Posterior vena cava (tissue), 2 donors: Measurements from ENCODE around the gene SRC. TPM values are rescaled to one million over a fixed set of nuclear protein-coding genes. Genes with fewer than 3 reads are reported as not detected.

Experiments
- DNase-seq: peaks from one replicate; pipeline ENCODE4 v3.0.0-alpha.2; 2020; ENCODE audit warnings: low spot score
- intact Hi-C, 2 donors: fragments of 100-400 bp; cut with DNase I; formaldehyde crosslinking; loops; one replicate each; pipeline versions ENCODE4 v1.14.1 to v1.14.2; 2022 to 2023
- total RNA-seq, 2 donors: library from RNA; stranded (reverse); fragmentation: NEBNext Ultra II Directional; extraction: Animal tissue kit (Norgen Biotek cat#: 25700); gene quantifications; one replicate each; pipeline ENCODE4 v1.2.1, GENCODE V29; 2021
- donor health status: DM: yes; HTN: yes; CAD: no.
- donor health status: DM: yes; HTN: yes; CAD: no.

Gene SRC
- total RNA-seq, 2 donors from 2014 or later = 35.4 to 39.1 TPM

DNA sequence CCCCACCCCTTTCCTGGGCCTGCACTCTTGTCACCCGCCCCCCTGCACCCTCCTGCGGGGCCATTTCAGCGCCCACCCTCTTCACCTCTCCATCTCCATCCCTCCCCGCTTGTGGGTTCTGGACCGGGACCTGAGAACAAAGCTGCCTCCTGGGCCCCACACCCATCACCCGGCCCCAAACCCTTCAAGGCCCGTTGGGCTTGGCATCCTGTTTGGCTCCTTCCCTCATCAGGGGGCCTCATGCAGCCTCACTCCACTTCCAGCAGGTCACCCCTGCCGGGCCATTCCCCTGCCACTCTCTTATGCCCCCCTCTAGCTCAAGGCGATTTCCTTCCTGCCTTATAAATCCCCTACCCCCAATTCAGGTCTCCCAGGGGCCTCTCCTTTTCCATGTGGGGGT, 67.4 kb downstream of the SRC start:
- DNase-seq = no peak
- intact Hi-C loops = no loop called here

DNA sequence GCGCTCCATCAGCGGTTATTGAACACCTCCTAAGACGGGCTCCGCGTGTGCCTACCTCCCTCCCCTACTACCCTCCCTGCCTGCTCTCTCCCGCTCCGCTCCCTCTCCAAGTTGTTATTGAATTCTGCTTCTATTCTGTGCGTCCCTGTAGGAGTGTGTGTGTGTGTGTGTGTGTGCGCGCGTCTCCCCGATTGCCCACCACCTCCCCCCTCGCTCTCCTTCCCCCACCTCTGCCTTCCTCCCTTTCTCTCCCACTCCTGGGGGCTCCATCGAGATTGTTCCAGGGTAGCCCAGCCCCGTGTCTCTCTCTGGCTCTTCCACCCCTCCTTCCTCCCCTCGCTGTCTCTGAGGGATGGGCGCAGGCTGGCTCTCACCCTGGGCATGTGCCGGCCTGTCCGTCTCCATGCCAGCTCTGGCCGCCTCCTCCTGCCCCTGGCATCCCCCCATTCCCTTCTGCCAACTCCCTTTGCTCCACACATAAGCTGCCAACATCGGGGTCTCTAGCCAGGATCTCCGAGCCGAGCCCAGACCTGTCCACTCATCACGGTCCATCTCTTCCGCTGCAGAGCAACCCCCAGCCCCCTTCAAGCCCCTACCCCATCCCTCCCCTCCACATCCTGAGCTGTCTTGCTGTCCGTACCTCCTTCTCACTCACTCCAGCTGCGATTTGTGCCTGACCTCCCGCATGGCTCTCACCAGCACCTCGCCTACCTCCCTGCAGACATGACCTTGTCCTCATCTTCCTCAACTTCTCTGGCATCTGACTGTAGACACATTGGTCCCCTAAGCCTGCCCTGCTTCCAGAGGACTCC, 68.5 kb downstream of the SRC start:
- intact Hi-C loops = no loop called here
- DNase-seq = no peak

DNA sequence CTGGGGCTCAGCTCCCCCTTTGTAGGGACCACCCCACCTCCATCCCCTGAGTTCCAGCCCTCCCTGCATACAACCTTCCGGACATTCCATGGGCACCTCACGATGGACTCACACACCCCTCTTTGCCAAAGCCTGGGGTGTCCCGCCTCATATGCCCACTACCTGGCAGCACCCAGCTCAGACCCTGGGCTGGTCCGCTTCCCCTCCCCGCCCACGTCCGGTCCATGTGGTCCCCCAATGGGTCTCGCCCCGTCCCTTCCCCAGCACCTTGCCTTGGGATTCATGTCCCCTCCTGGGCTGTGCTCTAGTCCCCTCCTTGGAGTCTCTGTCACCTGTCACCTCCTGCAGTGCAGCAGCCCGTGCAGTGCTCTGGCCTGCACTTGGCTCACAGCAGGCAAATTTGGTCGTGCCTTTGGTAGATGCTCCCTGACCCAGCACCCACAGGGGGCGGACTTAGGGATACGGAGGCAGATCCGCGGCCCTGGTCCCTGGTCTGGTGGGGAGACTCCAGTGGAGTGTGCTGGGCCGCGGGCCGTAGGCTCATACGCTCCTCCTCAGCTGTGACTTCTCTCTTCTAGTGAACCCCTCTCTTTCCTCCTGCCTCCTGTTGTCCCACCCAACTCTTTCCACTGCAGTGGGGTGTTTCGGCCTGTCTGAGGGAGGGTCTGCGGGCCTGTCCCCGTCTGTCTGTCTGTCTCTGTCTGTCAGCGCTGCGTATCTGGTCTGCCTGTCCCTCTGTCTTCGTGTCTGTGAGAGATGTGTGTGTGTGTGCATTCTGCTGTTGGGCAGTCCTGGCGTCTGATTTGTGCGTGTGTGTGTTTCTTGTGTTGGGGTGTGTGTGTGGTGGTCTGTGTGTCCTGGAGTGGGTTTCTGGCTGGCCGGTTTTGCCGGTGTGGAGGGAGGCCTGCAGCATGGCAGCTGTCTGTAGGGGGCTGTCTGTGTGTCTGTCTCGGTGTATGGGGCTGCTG, 69.5 kb downstream of the SRC start:
- intact Hi-C loops = no loop called here

GRCh38 chr20:37416100-37416847, 70.3 kb downstream of the SRC start:
- DNase-seq = no peak
- intact Hi-C loops = no loop called here

More for the DNA sequence above, 69.5 kb downstream of the SRC start:
- DNase-seq = no peak

- DNase-seq = no peak
- intact Hi-C loops = no loop called here
Measured at GRCh38 chr20:37416848-37417616, 71.1 kb downstream of the SRC start.

DNA sequence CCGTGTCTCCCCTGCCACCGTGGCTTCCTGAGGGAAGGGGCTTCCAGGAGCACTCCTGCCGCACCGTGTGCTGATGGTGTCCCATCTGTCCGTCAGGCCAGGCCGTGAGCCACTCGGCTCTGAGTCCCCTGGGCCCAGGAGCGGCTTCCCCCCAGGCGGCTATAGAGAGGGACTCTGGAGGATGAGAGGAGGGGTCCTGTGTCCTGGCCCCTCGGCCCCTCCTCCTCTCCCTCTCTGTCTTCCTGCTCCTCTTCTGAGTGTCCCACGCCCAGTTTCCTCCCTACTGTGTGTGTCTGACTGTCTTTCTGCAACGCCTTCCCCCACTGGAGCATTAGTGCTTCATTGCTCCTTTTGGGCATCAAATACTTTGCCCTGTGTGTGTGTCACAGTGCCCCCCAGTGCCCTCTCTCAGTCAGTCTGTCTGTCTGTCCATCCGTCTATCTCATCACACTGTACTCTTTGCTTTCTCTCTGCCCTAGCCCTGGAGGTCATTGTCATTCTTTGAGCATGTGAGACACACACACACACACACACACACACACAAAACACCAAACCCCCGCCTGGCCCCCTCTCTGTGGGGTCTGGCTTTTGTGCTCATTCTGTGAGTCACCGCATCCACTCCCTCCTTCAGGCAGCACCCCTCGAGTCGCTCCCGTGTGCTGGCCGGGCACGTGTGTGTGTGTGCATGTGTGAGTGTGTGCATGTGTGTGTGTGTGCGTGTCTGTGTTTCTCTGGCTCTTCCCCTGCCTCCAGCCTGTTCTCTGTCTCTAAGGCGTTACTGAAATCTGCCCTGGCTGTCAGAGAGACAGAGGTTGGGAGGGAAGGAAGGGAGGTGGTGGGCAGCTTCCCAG, 71.9 kb downstream of the SRC start:
- no peak for DNase-seq
- intact Hi-C loops = no loop called here

- intact Hi-C loops = no loop called here
Measured at GRCh38 chr20:37418591-37419109, 72.7 kb downstream of the SRC start.

GRCh38 chr20:37419307-37419706, 73.4 kb downstream of the SRC start:
- no peak for DNase-seq
- intact Hi-C loops = no loop called here

More at GRCh38 chr20:37418591-37419109, 72.7 kb downstream of the SRC start:
- no peak for DNase-seq

- intact Hi-C loops = no loop called here
- DNase-seq = no peak
Measured at GRCh38 chr20:37419774-37420542, 74.0 kb downstream of the SRC start.

DNA sequence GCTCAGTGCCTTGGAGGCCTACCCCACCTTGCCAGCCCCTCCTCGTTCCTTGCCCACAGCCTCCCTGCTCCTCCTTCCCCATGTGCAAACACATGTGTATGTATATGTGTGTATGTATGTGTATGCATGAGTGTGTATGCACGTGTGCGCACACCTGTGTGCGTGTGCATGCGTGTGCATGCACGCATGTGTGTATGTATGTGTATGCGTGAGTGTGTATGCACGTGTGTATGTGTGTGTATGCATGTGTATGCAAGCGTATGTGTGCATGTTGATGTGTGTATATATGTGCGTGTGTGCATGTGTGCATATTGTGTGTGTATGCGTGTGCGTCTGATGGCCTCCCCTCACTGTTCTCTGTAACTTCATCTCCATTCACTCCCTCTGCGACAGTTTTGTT, 74.7 kb downstream of the SRC start:
- no peak for DNase-seq
- intact Hi-C loops = no loop called here

DNA sequence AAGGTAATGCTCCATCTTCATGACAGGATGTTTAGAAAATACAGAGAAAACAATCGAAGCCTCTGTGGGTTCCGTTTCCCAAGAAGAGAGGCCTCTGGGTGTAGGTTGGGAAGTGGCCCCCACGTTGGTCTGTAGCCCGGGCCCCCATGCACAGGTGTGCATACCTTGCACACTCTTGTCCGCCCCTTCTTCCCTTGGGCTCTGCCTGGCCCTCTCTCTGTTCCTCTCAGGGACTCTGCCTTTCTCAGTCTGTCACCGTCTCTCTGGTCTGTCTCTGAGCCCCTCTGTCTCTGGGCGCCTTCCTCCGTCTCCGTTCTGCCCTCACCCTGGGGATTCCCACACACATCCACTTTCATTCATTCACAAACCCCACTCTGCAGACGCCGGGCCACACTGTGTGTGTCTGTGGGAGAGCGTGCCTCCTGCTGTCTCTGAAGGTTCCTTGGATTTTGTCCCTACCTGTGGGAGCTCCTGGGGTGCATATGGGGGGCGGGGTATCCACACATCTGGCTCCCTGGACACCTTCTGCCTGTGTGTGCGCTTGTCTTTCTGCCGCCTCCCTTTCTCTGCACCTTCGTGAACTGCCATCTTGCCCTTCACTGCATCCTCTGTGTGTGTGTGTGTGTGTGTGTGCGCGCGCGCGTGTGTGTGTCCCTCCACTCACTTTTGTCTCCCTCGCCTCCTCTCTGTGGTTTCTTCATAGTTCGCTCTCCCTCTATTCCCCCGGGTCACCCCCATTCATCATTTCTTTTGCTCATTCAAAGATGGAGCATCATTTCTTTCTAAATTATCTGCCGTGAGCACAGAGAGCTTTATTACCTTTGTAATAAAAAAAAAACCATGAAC, 75.3 kb downstream of the SRC start:
- intact Hi-C loops = no loop called here

GRCh38 chr20:37421988-37422387, 76.0 kb downstream of the SRC start:
- intact Hi-C loops = no loop called here
- DNase-seq = no peak

More for the DNA sequence above, 75.3 kb downstream of the SRC start:
- no peak for DNase-seq

DNA sequence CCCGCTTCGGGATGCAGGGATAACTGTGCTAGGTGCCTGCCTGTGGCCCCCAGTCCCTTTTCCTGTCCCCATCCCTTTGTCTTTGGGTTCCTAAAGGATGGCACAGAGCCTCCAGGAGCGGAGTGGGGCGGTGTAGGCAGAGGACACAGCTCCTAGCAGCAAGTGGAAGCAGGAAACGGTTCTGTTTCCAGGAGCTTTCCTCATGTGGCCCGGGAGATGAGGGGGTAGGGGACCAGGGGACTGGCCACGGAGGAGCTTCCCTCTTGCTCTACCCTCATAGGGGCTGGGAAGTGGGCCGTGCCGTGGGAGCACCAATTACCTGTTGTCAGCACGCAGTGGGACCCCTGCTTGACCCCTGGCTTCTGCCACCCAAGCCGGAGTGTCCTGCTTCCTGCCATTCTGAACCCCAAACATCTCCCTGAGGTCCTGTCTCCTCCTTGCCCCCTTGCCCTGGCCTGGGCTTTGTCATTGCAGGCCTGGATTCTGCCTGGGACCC, 76.9 kb downstream of the SRC start:
- no peak for DNase-seq
- intact Hi-C loops = no loop called here

DNA sequence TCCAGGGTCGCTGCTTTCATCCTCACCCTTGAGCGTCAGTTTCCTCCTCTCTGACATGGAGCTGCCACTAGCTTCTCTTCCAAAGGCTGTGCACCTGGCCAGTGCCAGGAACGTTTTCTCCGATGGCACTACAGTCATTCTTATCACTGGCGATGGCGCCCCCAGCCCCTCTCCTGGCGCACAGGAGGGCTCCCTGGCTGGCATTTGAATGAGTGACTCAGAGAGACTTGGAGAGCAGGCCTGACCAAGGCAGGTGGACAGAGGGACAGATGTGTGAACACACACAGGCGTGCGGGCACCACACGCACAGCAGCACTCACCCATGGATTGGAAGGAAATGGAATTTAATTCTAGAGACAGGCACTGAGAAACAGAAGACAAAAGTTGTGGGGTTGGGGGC, 77.6 kb downstream of the SRC start:
- no peak for DNase-seq

GRCh38 chr20:37424062-37424851, 78.3 kb downstream of the SRC start:
- intact Hi-C loops = no loop called here
- DNase-seq = no peak

More for the DNA sequence above, 77.6 kb downstream of the SRC start:
- intact Hi-C loops = no loop called here
